ENCODE data around the gene MCU.

DNA sequence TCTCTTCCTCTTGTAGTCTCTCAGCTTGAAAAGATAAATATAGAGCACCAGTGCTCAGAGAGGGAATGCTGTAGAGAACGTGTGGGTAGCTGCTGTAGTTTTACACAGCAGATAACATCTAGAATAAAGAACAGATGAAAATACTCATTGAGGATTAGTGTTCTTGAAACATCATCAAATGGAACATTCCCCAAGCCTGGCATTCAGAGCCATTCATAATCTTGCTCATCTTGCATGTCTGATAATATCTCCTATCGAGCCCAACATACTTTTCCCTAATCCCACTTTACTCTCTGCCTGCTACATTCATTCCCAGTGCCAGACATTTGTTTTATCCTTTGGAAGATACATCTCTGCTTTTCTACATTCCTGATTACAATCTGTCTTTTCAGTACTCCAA, 35.2 kb downstream of the MCU start:
- TF ChIP-seq CTCF (IDR thresholded peaks at IDR 0.05) (no peak), POLR2A (IDR thresholded peaks at IDR 0.05) (no peak)
